HepG2 (cell line): Measurements from ENCODE around the gene GMEB2. TPM values are rescaled to one million over a fixed set of nuclear protein-coding genes. Genes with fewer than 3 reads are reported as not detected.

Source experiments
- ARID4A ChIP-seq: sonication (generic); formaldehyde crosslinking; IDR thresholded peaks from 2 replicates; pipeline ENCODE4 v1.5.0; 2020; ENCODE audit warnings: mild to moderate bottlenecking, missing genetic modification reagents, borderline replicate concordance
- ATF2 ChIP-seq: sonication (generic); formaldehyde crosslinking; IDR thresholded peaks from 2 replicates; pipeline ENCODE4 v1.4.0; 2020; ENCODE audit warnings: missing genetic modification reagents
- CBX5 ChIP-seq: sonication (generic); formaldehyde crosslinking; IDR thresholded peaks from 2 replicates; pipeline ENCODE4 v1.4.0; 2020; ENCODE audit warnings: missing genetic modification reagents, borderline replicate concordance
- DR1 ChIP-seq: sonication (generic); formaldehyde crosslinking; IDR thresholded peaks from 2 replicates; pipeline ENCODE4 v1.8.0; 2021; ENCODE audit warnings: mild to moderate bottlenecking, missing genetic modification reagents, inconsistent platforms
- HMGXB3 ChIP-seq: sonication (generic); formaldehyde crosslinking; IDR thresholded peaks from 2 replicates; pipeline ENCODE4 v1.4.0; 2020; ENCODE audit warnings: missing genetic modification reagents, borderline replicate concordance
- PLRG1 ChIP-seq: fragments of 450-650 bp; conservative IDR thresholded peaks from 2 replicates; pipeline ENCODE4 v1.6.1; 2016
- REXO4 ChIP-seq: sonication (generic); formaldehyde crosslinking; IDR thresholded peaks from 2 replicates; pipeline ENCODE4 v1.8.0; 2022; ENCODE audit warnings: missing genetic modification reagents, mild to moderate bottlenecking, borderline replicate concordance
- SETDB1 ChIP-seq: sonication (generic); formaldehyde crosslinking; IDR thresholded peaks from 2 replicates; pipeline ENCODE4 v1.5.1; 2020; ENCODE audit warnings: missing genetic modification reagents, mild to moderate bottlenecking, borderline replicate concordance
- SP4 ChIP-seq: sonication (generic); formaldehyde crosslinking; IDR thresholded peaks from 2 replicates; pipeline ENCODE4 v1.8.1; 2023; ENCODE audit warnings: mild to moderate bottlenecking, missing genetic modification reagents
- ZBTB7A ChIP-seq: sonication (generic); formaldehyde crosslinking; IDR thresholded peaks from 2 replicates; pipeline ENCODE4 v1.8.0; 2022; ENCODE audit warnings: mild to moderate bottlenecking, missing genetic modification reagents
- ZFX ChIP-seq: sonication (generic); formaldehyde crosslinking; IDR thresholded peaks from 2 replicates; pipeline ENCODE4 v1.4.0; 2020; ENCODE audit warnings: mild to moderate bottlenecking, low read depth, missing genetic modification reagents, moderate library complexity
- polyA plus RNA-seq, 8 experiments: library from polyadenylated mRNA; depleted of rRNA in 3 of 8; stranded (reverse) in 7 of 8; unstranded in 1 of 8; fragments of >200 nt; fragmentation: Illumina TruSeq in 4 of 8; extraction: Trizol in 4 of 8; gene quantifications; 2 replicates each; pipeline versions ENCODE4 v1.2.1 to v1.2.3, GENCODE V29; 2011 to 2016; ENCODE audit warnings: low read depth in 4 of 8, missing spikeins in 1 of 8, mixed read lengths in 1 of 8; ENCODE audit not compliant: insufficient read depth in 1 of 8
- total RNA-seq, 5 experiments: library from RNA; depleted of rRNA; stranded (reverse); fragments of >200 nt; fragmentation: Illumina TruSeq; extraction: Trizol; gene quantifications; 2 replicates each; pipeline ENCODE4 v1.2.3, GENCODE V29; 2016; ENCODE audit warnings: low read depth in 1 of 5
- TF ChIP-seq, protein P1 (sequence below): sonication (generic); formaldehyde crosslinking; IDR thresholded peaks from 2 replicates; pipeline ENCODE4 v1.4.0; 2020; ENCODE audit warnings: missing genetic modification reagents, borderline replicate concordance

GMEB2 gene
- total and polyA plus RNA-seq, 2 of the 13 experiments (the other 11 are each of a cell fraction or from before 2014, with no cell fraction given), result 10.6 to 12.4 TPM

- TF ChIP-seq ARID4A (CRISPR knock-in tag) (peak; percentile 44; the same call in 1 of the 2 replicates), PLRG1 (no peak), SETDB1 (CRISPR knock-in tag) (no peak), DR1 (no peak), HMGXB3 (CRISPR knock-in tag) (no peak), ZBTB7A (peak; percentile 86; the same call in 1 of the 2 replicates), SP4 (CRISPR knock-in tag) (no peak), ZFX (CRISPR knock-in tag) (peak; percentile 46; the same call in 1 of the 2 replicates), REXO4 (0 out of 2 replicates have a peak, but pooled peaks have one; percentile 21), CBX5 (CRISPR knock-in tag) (0 out of 2 replicates have a peak, but pooled peaks have one; percentile 32), ATF2 (CRISPR knock-in tag) (0 out of 2 replicates have a peak, but pooled peaks have one; percentile 7)
- TF ChIP-seq, protein P1, sequence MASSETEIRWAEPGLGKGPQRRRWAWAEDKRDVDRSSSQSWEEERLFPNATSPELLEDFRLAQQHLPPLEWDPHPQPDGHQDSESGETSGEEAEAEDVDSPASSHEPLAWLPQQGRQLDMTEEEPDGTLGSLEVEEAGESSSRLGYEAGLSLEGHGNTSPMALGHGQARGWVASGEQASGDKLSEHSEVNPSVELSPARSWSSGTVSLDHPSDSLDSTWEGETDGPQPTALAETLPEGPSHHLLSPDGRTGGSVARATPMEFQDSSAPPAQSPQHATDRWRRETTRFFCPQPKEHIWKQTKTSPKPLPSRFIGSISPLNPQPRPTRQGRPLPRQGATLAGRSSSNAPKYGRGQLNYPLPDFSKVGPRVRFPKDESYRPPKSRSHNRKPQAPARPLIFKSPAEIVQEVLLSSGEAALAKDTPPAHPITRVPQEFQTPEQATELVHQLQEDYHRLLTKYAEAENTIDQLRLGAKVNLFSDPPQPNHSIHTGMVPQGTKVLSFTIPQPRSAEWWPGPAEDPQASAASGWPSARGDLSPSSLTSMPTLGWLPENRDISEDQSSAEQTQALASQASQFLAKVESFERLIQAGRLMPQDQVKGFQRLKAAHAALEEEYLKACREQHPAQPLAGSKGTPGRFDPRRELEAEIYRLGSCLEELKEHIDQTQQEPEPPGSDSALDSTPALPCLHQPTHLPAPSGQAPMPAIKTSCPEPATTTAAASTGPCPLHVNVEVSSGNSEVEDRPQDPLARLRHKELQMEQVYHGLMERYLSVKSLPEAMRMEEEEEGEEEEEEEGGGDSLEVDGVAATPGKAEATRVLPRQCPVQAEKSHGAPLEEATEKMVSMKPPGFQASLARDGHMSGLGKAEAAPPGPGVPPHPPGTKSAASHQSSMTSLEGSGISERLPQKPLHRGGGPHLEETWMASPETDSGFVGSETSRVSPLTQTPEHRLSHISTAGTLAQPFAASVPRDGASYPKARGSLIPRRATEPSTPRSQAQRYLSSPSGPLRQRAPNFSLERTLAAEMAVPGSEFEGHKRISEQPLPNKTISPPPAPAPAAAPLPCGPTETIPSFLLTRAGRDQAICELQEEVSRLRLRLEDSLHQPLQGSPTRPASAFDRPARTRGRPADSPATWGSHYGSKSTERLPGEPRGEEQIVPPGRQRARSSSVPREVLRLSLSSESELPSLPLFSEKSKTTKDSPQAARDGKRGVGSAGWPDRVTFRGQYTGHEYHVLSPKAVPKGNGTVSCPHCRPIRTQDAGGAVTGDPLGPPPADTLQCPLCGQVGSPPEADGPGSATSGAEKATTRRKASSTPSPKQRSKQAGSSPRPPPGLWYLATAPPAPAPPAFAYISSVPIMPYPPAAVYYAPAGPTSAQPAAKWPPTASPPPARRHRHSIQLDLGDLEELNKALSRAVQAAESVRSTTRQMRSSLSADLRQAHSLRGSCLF (CRISPR knock-in tag), result no peak
These were observed 53.9 kb downstream of the GMEB2 start (continued) for GRCh38 chr20:63572788-63573646.
